ENCODE measurements around the gene ASNSD1.
"Not testable (repeated sequence)": the region's sequence is repeated elsewhere in the genome, so short reads cannot be mapped to it uniquely, and the experiment has no call there.

Gene ASNSD1

GRCh38 chr2:189661957-189662321 is 680 bp downstream of the ASNSD1 start:
- H3K79me2 ChIP-seq (ENCODE audit: low read length) = peaks cover 29% of the 10 kb centered on the region
- peak overlapping the region; percentile 93 for H3K9ac ChIP-seq (ENCODE audit: low read length)
- no peaks in the 10 kb centered on the region for H3K36me3 ChIP-seq (replicated peaks; ENCODE audit: low read depth, low read length)
- TF ChIP-seq EZH2phosphoT487 (IDR thresholded peaks at IDR 0.05; ENCODE audit: low read depth) (no peak), CTCF (IDR thresholded peaks at IDR 0.05; ENCODE audit: low read depth, low read length) (no peak)
- no peaks in the 10 kb centered on the region for H3K27me3 ChIP-seq (ENCODE audit: low read depth, low read length)
- H2AFZ ChIP-seq (ENCODE audit: low read depth, low read length) = peak overlapping the region; percentile 97
- H4K20me1 ChIP-seq (ENCODE audit: insufficient read depth, low read length) = no peaks in the 10 kb centered on the region
- H3K4me1 ChIP-seq (ENCODE audit: low read length) = peaks cover 23% of the 10 kb centered on the region
- no peak overlapping the region for H3K27ac ChIP-seq (ENCODE audit: low read length)
- peak overlapping the region; percentile 96 for H3K4me3 ChIP-seq (ENCODE audit: low read length)
- no peaks in the 10 kb centered on the region for H3K9me3 ChIP-seq (ENCODE audit: insufficient read depth, low read length)
- peak overlapping the region; percentile 100 for H3K4me2 ChIP-seq (ENCODE audit: low read length)

GRCh38 chr2:189662669-189663226 is 1.5 kb downstream of the ASNSD1 start:
- no peak overlapping the region for H2AFZ ChIP-seq (ENCODE audit: low read depth, low read length)
- no peaks in the 10 kb centered on the region for H4K20me1 ChIP-seq (ENCODE audit: insufficient read depth, low read length)
- H3K4me2 ChIP-seq (ENCODE audit: low read length) = peak overlapping the region; percentile 100
- no peaks in the 10 kb centered on the region for H3K9me3 ChIP-seq (ENCODE audit: insufficient read depth, low read length)
- H3K9ac ChIP-seq (ENCODE audit: low read length) = peak overlapping the region; percentile 93
- no peak overlapping the region for H3K27ac ChIP-seq (ENCODE audit: low read length)
- peaks cover 21% of the 10 kb centered on the region for H3K4me1 ChIP-seq (ENCODE audit: low read length)
- H3K79me2 ChIP-seq (ENCODE audit: low read length) = peaks cover 29% of the 10 kb centered on the region
- TF ChIP-seq EZH2phosphoT487 (IDR thresholded peaks at IDR 0.05; ENCODE audit: low read depth) = no peak
- no peak for TF ChIP-seq CTCF (IDR thresholded peaks at IDR 0.05; ENCODE audit: low read depth, low read length)
- peak overlapping the region; percentile 96 for H3K4me3 ChIP-seq (ENCODE audit: low read length)
- peaks cover 8% of the 10 kb centered on the region for H3K36me3 ChIP-seq (replicated peaks; ENCODE audit: low read depth, low read length)
- no peaks in the 10 kb centered on the region for H3K27me3 ChIP-seq (ENCODE audit: low read depth, low read length)

GRCh38 chr2:189663319-189663718 is 2.1 kb downstream of the ASNSD1 start:
- not testable (repeated sequence) for H3K4me3 ChIP-seq (ENCODE audit: low read length)

GRCh38 chr2:189669913-189670312 is 8.7 kb downstream of the ASNSD1 start:
- no peaks in the 10 kb centered on the region for H4K20me1 ChIP-seq (ENCODE audit: insufficient read depth, low read length)
- peaks cover 28% of the 10 kb centered on the region for H3K36me3 ChIP-seq (replicated peaks; ENCODE audit: low read depth, low read length)
- H3K27me3 ChIP-seq (ENCODE audit: low read depth, low read length) = no peaks in the 10 kb centered on the region
- H3K9me3 ChIP-seq (ENCODE audit: insufficient read depth, low read length) = no peaks in the 10 kb centered on the region
- TF ChIP-seq EZH2phosphoT487 (IDR thresholded peaks at IDR 0.05; ENCODE audit: low read depth) (no peak), CTCF (IDR thresholded peaks at IDR 0.05; ENCODE audit: low read depth, low read length) (no peak)
- H3K27ac ChIP-seq (ENCODE audit: low read length) = no peak overlapping the region
- H2AFZ ChIP-seq (ENCODE audit: low read depth, low read length) = no peak overlapping the region
- no peak overlapping the region for H3K4me3 ChIP-seq (ENCODE audit: low read length)
- no peaks in the 10 kb centered on the region for H3K4me1 ChIP-seq (ENCODE audit: low read length)
- H3K9ac ChIP-seq (ENCODE audit: low read length) = no peak overlapping the region
- H3K79me2 ChIP-seq (ENCODE audit: low read length) = no peaks in the 10 kb centered on the region
- H3K4me2 ChIP-seq (ENCODE audit: low read length) = no peak overlapping the region

More at GRCh38 chr2:189663319-189663718, 2.1 kb downstream of the ASNSD1 start:
- Histone ChIP-seq H3K4me1 (ENCODE audit: low read length) (peaks cover 16% of the 10 kb centered on the region), H3K36me3 (replicated peaks; ENCODE audit: low read depth, low read length) (peaks cover 11% of the 10 kb centered on the region), H3K79me2 (ENCODE audit: low read length) (peaks cover 29% of the 10 kb centered on the region)
- H3K4me2 ChIP-seq (ENCODE audit: low read length); H3K9me3 ChIP-seq (ENCODE audit: insufficient read depth, low read length); H4K20me1 ChIP-seq (ENCODE audit: insufficient read depth, low read length); H2AFZ ChIP-seq (ENCODE audit: low read depth, low read length); H3K27ac ChIP-seq (ENCODE audit: low read length); H3K9ac ChIP-seq (ENCODE audit: low read length); H3K27me3 ChIP-seq (ENCODE audit: low read depth, low read length): not testable (repeated sequence)
